ENCODE measurements around the gene MOV10L1.

MOV10L1 gene

DNA sequence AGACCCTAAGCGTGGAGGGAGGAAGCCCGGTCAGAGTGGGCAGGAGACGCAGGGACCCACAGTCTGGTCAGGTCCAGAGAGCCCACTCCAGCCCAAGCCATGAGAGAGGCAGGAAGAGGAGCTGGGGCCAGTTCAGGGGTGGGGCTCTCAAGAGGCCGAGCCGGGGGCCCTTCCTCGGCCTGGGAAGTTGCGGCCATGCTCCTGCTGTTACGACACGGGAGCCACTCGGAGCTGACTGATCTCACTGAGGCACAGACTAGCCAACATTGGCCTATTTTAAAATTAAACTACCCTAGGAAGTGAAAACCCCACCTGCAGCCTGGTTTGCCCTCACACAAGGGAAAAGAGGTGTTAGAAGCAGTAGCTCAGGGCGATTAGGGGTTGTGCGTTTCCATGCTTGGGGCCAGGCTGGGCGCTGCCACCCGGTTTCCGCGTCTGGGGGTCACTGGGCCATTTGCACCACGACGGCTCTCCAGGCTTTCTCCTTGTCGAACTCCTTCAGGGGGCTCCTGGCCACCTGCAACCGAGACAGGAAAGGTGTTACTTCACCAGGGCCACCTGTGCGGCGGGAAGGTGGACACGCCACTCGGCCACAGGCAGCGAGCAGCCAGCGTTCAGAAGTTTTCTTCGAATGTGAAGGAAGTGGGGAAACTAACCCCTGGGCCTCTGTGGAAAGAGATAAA, 28.5 kb upstream of the MOV10L1 start:
- no peaks in the 10 kb centered on the region for H3K9me3 ChIP-seq
- H3K4me3 ChIP-seq: no peak overlapping the region
- TF ChIP-seq CTCF (IDR thresholded peaks at IDR 0.05): no peak
- no peaks in the 10 kb centered on the region for H3K36me3 ChIP-seq
- intact Hi-C loops (cut with DNase I; ENCODE audit: low total_unique reads): no loop called here
- no peak overlapping the region for H3K27ac ChIP-seq
- H3K4me1 ChIP-seq: peaks cover 0 to 16% (median 11%) of the 10 kb centered on the region in 4 donors
- DNase-seq: no peak
- peaks cover 0 to 77% of the 10 kb centered on the region in 2 donors for H3K27me3 ChIP-seq

DNA sequence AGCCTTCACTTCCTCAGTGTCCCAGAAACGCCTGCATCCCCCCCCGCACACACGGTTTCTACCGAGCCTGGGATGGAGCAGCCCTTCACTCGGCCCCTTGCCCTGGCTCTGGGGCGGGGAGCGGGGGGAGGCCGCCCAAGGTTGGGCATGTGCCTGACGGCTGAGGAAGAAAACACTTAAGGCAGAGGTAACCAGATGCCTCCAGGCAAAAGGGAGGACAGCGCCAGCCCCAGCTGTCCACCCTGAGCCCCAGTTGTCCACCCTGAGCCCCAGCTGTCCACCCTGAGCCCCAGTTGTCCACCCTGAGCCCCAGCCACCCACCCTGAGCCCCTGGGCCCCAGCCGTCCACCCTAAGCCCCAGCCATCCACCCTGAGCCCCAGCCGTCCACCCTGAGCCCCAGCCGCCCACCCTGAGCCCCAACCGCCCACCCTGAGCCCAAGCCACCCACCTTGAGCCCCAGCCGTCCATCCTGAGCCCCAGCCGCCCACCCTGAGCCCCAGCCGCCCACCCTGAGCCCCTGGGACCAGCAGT, 27.9 kb upstream of the MOV10L1 start:
- no peak for TF ChIP-seq CTCF (IDR thresholded peaks at IDR 0.05)
- Histone ChIP-seq H3K36me3 (no peaks in the 10 kb centered on the region), H3K9me3 (no peaks in the 10 kb centered on the region), H3K4me1 (peaks cover 0 to 16% (median 11%) of the 10 kb centered on the region in 4 donors), H3K27me3 (peaks cover 0 to 72% of the 10 kb centered on the region in 2 donors), H3K27ac (no peak overlapping the region), H3K4me3 (no peak overlapping the region)
- intact Hi-C loops (cut with DNase I; ENCODE audit: low total_unique reads): no loop called here
- DNase-seq: no peak

DNA sequence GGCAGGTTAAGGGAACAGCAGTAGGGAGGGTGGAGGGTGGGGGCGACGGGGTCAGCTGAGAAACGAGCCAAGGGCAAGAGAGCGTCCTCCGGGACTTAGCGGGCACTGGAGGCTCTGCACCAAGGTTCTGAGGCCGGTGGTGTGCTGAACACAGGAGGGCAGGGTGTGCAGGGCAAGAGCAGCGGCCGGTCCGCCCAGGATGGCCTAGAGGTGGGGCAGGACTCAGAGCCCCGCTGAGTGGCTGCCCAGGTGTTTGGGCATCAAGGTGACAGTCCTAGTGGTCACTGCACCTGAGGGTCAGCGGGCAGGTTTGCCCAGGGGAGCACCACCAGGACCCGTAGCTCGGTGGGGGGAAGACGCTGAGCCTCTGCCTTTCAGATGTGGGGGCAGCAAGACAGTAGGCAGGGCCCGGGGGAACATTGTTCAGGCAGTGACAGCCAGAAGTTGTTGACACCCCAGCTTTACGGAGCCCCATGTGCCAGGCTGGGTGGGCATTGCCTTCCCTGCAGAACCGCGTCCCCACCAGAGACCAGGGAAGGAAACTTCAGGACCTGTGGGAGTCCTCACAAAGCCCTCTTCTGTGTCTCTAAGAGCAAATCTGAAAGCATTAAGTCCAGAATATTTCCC, 27.2 kb upstream of the MOV10L1 start:
- Histone ChIP-seq H3K4me3 (no peak overlapping the region), H3K27ac (no peak overlapping the region), H3K4me1 (peaks cover 0 to 16% (median 11%) of the 10 kb centered on the region in 4 donors), H3K9me3 (no peaks in the 10 kb centered on the region), H3K27me3 (peaks cover 0 to 70% of the 10 kb centered on the region in 2 donors), H3K36me3 (no peaks in the 10 kb centered on the region)
- TF ChIP-seq CTCF (IDR thresholded peaks at IDR 0.05): no peak
- no peak for DNase-seq
- intact Hi-C loops (cut with DNase I; ENCODE audit: low total_unique reads): no loop called here

DNA sequence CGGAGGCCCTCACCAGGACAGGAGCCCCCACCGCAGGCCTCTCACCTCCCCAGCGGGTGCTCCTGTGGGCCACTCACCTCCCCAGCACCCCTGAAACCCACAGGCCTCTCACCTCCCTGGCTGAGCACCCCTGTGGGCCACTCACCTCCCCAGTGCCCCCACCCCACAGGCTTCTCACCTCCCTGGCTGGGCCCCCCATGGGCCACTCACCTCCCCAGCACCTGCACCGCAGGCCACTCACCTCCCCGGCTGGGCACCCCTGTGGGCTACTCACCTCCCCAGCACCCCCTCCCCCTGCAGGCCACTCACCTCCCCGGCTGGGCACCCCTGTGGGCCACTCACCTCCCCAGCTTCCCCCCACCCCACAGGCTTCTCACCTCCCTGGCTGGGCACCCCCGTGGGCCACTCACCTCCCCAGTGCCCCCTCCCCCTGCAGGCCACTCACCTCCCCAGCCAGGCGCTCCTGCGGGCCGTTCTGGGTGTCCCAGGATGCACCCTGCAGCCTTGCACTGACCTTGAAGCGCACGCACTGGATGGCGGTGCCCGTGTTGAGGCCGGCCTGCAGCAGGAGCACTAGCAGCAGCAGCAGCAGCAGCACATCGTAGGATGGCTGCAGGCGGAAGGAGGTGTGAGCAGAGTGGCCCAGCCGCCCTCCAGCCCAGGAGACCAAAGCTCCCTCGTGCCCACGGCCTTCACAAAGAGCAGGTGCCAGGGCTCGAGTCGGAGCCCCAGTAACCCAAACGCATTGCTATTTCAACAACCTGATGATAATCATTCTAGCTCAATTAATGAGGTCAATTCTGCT, 26.0 kb upstream of the MOV10L1 start:
- TF ChIP-seq CTCF (IDR thresholded peaks at IDR 0.05): no peak
- Histone ChIP-seq H3K36me3 (no peaks in the 10 kb centered on the region), H3K27ac (no peak overlapping the region), H3K4me1 (peaks cover 0 to 11% (median 5%) of the 10 kb centered on the region in 4 donors), H3K4me3 (no peak overlapping the region), H3K27me3 (peaks cover 0 to 63% of the 10 kb centered on the region in 2 donors), H3K9me3 (no peaks in the 10 kb centered on the region)
- intact Hi-C loops (cut with DNase I; ENCODE audit: low total_unique reads): no loop called here
- DNase-seq: no peak

GRCh38 chr22:50064453-50064852, 25.4 kb upstream of the MOV10L1 start:
- peaks cover 0 to 58% of the 10 kb centered on the region in 2 donors for H3K27me3 ChIP-seq
- no peaks in the 10 kb centered on the region for H3K9me3 ChIP-seq
- no peaks in the 10 kb centered on the region for H3K36me3 ChIP-seq
- H3K4me3 ChIP-seq: no peak overlapping the region
- H3K4me1 ChIP-seq: peaks cover 0 to 4% (median 2%) of the 10 kb centered on the region in 4 donors
- H3K27ac ChIP-seq: no peak overlapping the region
- DNase-seq: no peak
- intact Hi-C loops (cut with DNase I; ENCODE audit: low total_unique reads): no loop called here
- no peak for TF ChIP-seq CTCF (IDR thresholded peaks at IDR 0.05)

All from tibial artery (tissue), 4 donors.